ENCODE results near the gene KDM1B. TPM values are rescaled to one million over a fixed set of nuclear protein-coding genes. Genes with fewer than 3 reads are reported as not detected.
A peak's percentile ranks its signal among the peaks of the same experiment; 100 is the strongest.

KDM1B gene
- total and polyA plus RNA-seq, 9 of the 15 experiments (the other 6 are each of a cell fraction or from before 2014, with no cell fraction given) = 1.4 to 58.9 (median 36.3) TPM

GRCh38 chr6:18264219-18264922, 109.1 kb downstream of the KDM1B start, which contains the start of gene DEK (continued):
- TF ChIP-seq ZBTB7A (IDR thresholded peaks at IDR 0.05; ENCODE audit: borderline replicate concordance, control insufficient read depth, low read depth, low read length) = peak; percentile 84; the same call in 1 of the 2 replicates
- TF ChIP-seq, protein P1, sequence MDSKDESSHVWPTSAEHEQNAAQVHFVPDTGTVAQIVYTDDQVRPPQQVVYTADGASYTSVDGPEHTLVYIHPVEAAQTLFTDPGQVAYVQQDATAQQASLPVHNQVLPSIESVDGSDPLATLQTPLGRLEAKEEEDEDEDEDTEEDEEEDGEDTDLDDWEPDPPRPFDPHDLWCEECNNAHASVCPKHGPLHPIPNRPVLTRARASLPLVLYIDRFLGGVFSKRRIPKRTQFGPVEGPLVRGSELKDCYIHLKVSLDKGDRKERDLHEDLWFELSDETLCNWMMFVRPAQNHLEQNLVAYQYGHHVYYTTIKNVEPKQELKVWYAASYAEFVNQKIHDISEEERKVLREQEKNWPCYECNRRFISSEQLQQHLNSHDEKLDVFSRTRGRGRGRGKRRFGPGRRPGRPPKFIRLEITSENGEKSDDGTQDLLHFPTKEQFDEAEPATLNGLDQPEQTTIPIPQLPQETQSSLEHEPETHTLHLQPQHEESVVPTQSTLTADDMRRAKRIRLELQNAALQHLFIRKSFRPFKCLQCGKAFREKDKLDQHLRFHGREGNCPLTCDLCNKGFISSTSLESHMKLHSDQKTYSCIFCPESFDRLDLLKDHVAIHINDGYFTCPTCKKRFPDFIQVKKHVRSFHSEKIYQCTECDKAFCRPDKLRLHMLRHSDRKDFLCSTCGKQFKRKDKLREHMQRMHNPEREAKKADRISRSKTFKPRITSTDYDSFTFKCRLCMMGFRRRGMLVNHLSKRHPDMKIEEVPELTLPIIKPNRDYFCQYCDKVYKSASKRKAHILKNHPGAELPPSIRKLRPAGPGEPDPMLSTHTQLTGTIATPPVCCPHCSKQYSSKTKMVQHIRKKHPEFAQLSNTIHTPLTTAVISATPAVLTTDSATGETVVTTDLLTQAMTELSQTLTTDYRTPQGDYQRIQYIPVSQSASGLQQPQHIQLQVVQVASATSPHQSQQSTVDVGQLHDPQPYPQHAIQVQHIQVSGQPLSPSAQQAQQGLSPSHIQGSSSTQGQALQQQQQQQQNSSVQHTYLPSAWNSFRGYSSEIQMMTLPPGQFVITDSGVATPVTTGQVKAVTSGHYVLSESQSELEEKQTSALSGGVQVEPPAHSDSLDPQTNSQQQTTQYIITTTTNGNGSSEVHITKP (IDR thresholded peaks at IDR 0.05; ENCODE audit: partially characterized antibody) = no peak
- TF ChIP-seq ATF3 (IDR thresholded peaks at IDR 0.05) = no peak
- TF ChIP-seq ATF3 (CRISPR knock-in tag; conservative IDR thresholded peaks at IDR 0.05) = no peak
- TF ChIP-seq SRSF9 (IDR thresholded peaks at IDR 0.05; ENCODE audit: borderline replicate concordance, low read depth, low read length) = no peak
- no peak for TF ChIP-seq ZNF436 (CRISPR knock-in tag; IDR thresholded peaks at IDR 0.05)
- TF ChIP-seq CHD1 (IDR thresholded peaks at IDR 0.05; ENCODE audit: low read length) = peak; percentile 0
- peak; percentile 65 for TF ChIP-seq CCNT2 (IDR thresholded peaks at IDR 0.05; ENCODE audit: borderline replicate concordance, extremely low read depth, insufficient read length, low read depth, low read length)
- TF ChIP-seq EWSR1 (IDR thresholded peaks at IDR 0.05; ENCODE audit: borderline replicate concordance, low read depth, partially characterized antibody) = no peak
- TF ChIP-seq TRIM24 (IDR thresholded peaks at IDR 0.05) = no peak
- TF ChIP-seq ETS1 (conservative IDR thresholded peaks at IDR 0.05; ENCODE audit: control insufficient read depth, low read depth, low read length) = peak; percentile 31; the same call in 1 of the 2 replicates
- TF ChIP-seq TEAD4 (IDR thresholded peaks at IDR 0.05; ENCODE audit: low read length) = no peak
- TF ChIP-seq TEAD4 (CRISPR knock-in tag; IDR thresholded peaks at IDR 0.05; ENCODE audit: borderline replicate concordance) = no peak
- no peak for TF ChIP-seq C11orf30 (IDR thresholded peaks at IDR 0.05; ENCODE audit: low read depth)
- TF ChIP-seq ZNF324 (CRISPR knock-in tag; IDR thresholded peaks at IDR 0.05) = no peak
- TF ChIP-seq PURB (CRISPR knock-in tag; IDR thresholded peaks at IDR 0.05; ENCODE audit: low read depth) = no peak
- no peak for TF ChIP-seq MEIS2 (IDR thresholded peaks at IDR 0.05; ENCODE audit: partially characterized antibody)
- no peak for TF ChIP-seq KLF13 (tag; IDR thresholded peaks at IDR 0.05; ENCODE audit: borderline replicate concordance, low read depth)
- no peak for TF ChIP-seq NELFE (IDR thresholded peaks at IDR 0.05; ENCODE audit: insufficient read depth, insufficient read length)
- TF ChIP-seq ELF4 (CRISPR knock-in tag; IDR thresholded peaks at IDR 0.05) = no peak
- TF ChIP-seq PHTF2 (CRISPR knock-in tag; IDR thresholded peaks at IDR 0.05) = no peak

Measured in K562 (cell line).